HepG2 (cell line): ENCODE results near the gene BCKDHA. TPM values are rescaled to one million over a fixed set of nuclear protein-coding genes. Genes with fewer than 3 reads are reported as not detected.

ENCODE experiments used
- AGO2 ChIP-seq: fragments of 200-400 bp; formaldehyde crosslinking; optimal IDR thresholded peaks from 2 replicates; pipeline ENCODE3; 2017; ENCODE audit warnings: mild to moderate bottlenecking, low read depth, low read length, moderate library complexity
- AHDC1 ChIP-seq: sonication (generic); formaldehyde crosslinking; IDR thresholded peaks from 2 replicates; pipeline ENCODE4 v1.5.1; 2020; ENCODE audit warnings: mild to moderate bottlenecking, missing genetic modification reagents, borderline replicate concordance
- ATF1 ChIP-seq: IDR thresholded peaks from 2 replicates; pipeline ENCODE4 v1.6.1; 2016; ENCODE audit warnings: mild to moderate bottlenecking, control low read depth
- CHD2 ChIP-seq: IDR thresholded peaks from 2 replicates; pipeline ENCODE4 v1.6.1; 2011; ENCODE audit warnings: low read depth, low read length, improper control_type of control experiment
- DDIT3 ChIP-seq: sonication (generic); formaldehyde crosslinking; IDR thresholded peaks from 2 replicates; pipeline ENCODE4 v1.4.0; 2020; ENCODE audit warnings: mild to moderate bottlenecking, missing genetic modification reagents
- HBP1 ChIP-seq: IDR thresholded peaks from 2 replicates; pipeline ENCODE4 v1.6.1; 2016; ENCODE audit warnings: low read depth, control low read depth
- HES4 ChIP-seq: sonication (generic); formaldehyde crosslinking; IDR thresholded peaks from 2 replicates; pipeline ENCODE4 v1.9.0; 2021; ENCODE audit warnings: mild to moderate bottlenecking, missing genetic modification reagents, borderline replicate concordance
- HOXA7 ChIP-seq: sonication (generic); formaldehyde crosslinking; IDR thresholded peaks from 2 replicates; pipeline ENCODE4 v1.8.1; 2022; ENCODE audit warnings: mild to moderate bottlenecking, missing genetic modification reagents, moderate library complexity
- KDM1A ChIP-seq: IDR thresholded peaks from 2 replicates; pipeline ENCODE4 v1.6.1; 2016; ENCODE audit warnings: missing compliant biosample characterization
- MXI1 ChIP-seq: IDR thresholded peaks from 3 replicates; pipeline ENCODE4 v1.6.1; 2012; ENCODE audit warnings: low read depth, low read length, inconsistent platforms, borderline replicate concordance
- NR3C1 ChIP-seq: sonication (generic); formaldehyde crosslinking; IDR thresholded peaks from 2 replicates; pipeline ENCODE4 v1.4.0; 2020; ENCODE audit warnings: missing genetic modification reagents
- RBAK ChIP-seq: sonication (generic); formaldehyde crosslinking; IDR thresholded peaks from 2 replicates; pipeline ENCODE4 v1.5.1; 2020; ENCODE audit warnings: mild to moderate bottlenecking, missing genetic modification reagents
- SETDB1 ChIP-seq: sonication (generic); formaldehyde crosslinking; IDR thresholded peaks from 2 replicates; pipeline ENCODE4 v1.5.1; 2020; ENCODE audit warnings: missing genetic modification reagents, mild to moderate bottlenecking, borderline replicate concordance
- SMARCC2 ChIP-seq: fragments of 450-650 bp; IDR thresholded peaks from 2 replicates; pipeline ENCODE4 v1.6.1; 2017; ENCODE audit warnings: antibody characterized with exemption, mild to moderate bottlenecking
- ZBTB1 ChIP-seq: sonication (generic); formaldehyde crosslinking; IDR thresholded peaks from 2 replicates; pipeline ENCODE4 v1.4.0; 2020; ENCODE audit warnings: missing genetic modification reagents, borderline replicate concordance
- ZFP1 ChIP-seq: IDR thresholded peaks from 2 replicates; pipeline ENCODE4 v1.6.1; 2016
- ZNF180 ChIP-seq: sonication (generic); formaldehyde crosslinking; IDR thresholded peaks from 2 replicates; pipeline ENCODE4 v1.4.0; 2020; ENCODE audit warnings: low read depth, missing genetic modification reagents, borderline replicate concordance
- ZNF674 ChIP-seq: sonication (generic); formaldehyde crosslinking; IDR thresholded peaks from 2 replicates; pipeline ENCODE4 v1.5.0; 2020; ENCODE audit warnings: low read depth, mild to moderate bottlenecking, missing genetic modification reagents
- ZNF678 ChIP-seq: sonication (generic); formaldehyde crosslinking; IDR thresholded peaks from 2 replicates; pipeline ENCODE4 v1.4.0; 2020; ENCODE audit warnings: mild to moderate bottlenecking, missing genetic modification reagents
- ZNF691 ChIP-seq: sonication (generic); formaldehyde crosslinking; IDR thresholded peaks from 2 replicates; pipeline ENCODE4 v1.4.0; 2020; ENCODE audit warnings: missing genetic modification reagents, low read depth, mild to moderate bottlenecking, borderline replicate concordance
- ZNF878 ChIP-seq: sonication (generic); formaldehyde crosslinking; IDR thresholded peaks from 2 replicates; pipeline ENCODE4 v1.8.1; 2023; ENCODE audit warnings: mild to moderate bottlenecking, missing genetic modification reagents, moderate library complexity
- ZNF891 ChIP-seq: sonication (generic); formaldehyde crosslinking; IDR thresholded peaks from 2 replicates; pipeline ENCODE4 v1.5.0; 2020; ENCODE audit warnings: mild to moderate bottlenecking, missing genetic modification reagents
- polyA plus RNA-seq, 8 experiments: library from polyadenylated mRNA; depleted of rRNA in 3 of 8; stranded (reverse) in 7 of 8; unstranded in 1 of 8; fragments of >200 nt; fragmentation: Illumina TruSeq in 4 of 8; extraction: Trizol in 4 of 8; gene quantifications; 2 replicates each; pipeline versions ENCODE4 v1.2.1 to v1.2.3, GENCODE V29; 2011 to 2016; ENCODE audit warnings: low read depth in 4 of 8, missing spikeins in 1 of 8, mixed read lengths in 1 of 8; ENCODE audit not compliant: insufficient read depth in 1 of 8
- total RNA-seq, 5 experiments: library from RNA; depleted of rRNA; stranded (reverse); fragments of >200 nt; fragmentation: Illumina TruSeq; extraction: Trizol; gene quantifications; 2 replicates each; pipeline ENCODE4 v1.2.3, GENCODE V29; 2016; ENCODE audit warnings: low read depth in 1 of 5

BCKDHA gene
- total and polyA plus RNA-seq, 2 of the 13 experiments (the other 11 are each of a cell fraction or from before 2014, with no cell fraction given), result 11.8 to 31.5 TPM

- no peak for TF ChIP-seq AHDC1
- no peak for TF ChIP-seq RBAK (CRISPR knock-in tag)
- TF ChIP-seq SMARCC2, result no peak
- no peak for TF ChIP-seq ATF1 (CRISPR knock-in tag)
- TF ChIP-seq HES4 (CRISPR knock-in tag), result 0 out of 2 replicates have a peak, but pooled peaks have one; percentile 26
- no peak for TF ChIP-seq ZNF180 (CRISPR knock-in tag)
- TF ChIP-seq ZNF674 (CRISPR knock-in tag), result no peak
- TF ChIP-seq HBP1 (CRISPR knock-in tag), result no peak
- TF ChIP-seq KDM1A (CRISPR knock-in tag), result no peak
- no peak; the same call in 2 of the 3 replicates for TF ChIP-seq MXI1
- no peak for TF ChIP-seq DDIT3 (CRISPR knock-in tag)
- no peak for TF ChIP-seq CHD2
- no peak for TF ChIP-seq ZBTB1 (CRISPR knock-in tag)
- TF ChIP-seq ZNF678 (CRISPR knock-in tag), result no peak
- no peak for TF ChIP-seq NR3C1 (CRISPR knock-in tag)
- TF ChIP-seq AGO2, result peak; percentile 71
- no peak for TF ChIP-seq SETDB1
- TF ChIP-seq ZFP1, result no peak
- TF ChIP-seq ZNF878, result 0 out of 2 replicates have a peak, but pooled peaks have one; percentile 47
- TF ChIP-seq HOXA7, result no peak
- TF ChIP-seq ZNF891, result no peak; the same call in 1 of the 2 replicates
- 0 out of 2 replicates have a peak, but pooled peaks have one; percentile 52 for TF ChIP-seq ZNF691 (CRISPR knock-in tag)
These were observed 44.8 kb upstream of the BCKDHA start (continued) for GRCh38 chr19:41352609-41353465.
